ENCODE data around the gene BDKRB1. TPM values are rescaled to one million over a fixed set of nuclear protein-coding genes. Genes with fewer than 3 reads are reported as not detected.

The BDKRB1 gene
- total RNA-seq, 1 donor from 2014 or later = 0.20 TPM

DNA sequence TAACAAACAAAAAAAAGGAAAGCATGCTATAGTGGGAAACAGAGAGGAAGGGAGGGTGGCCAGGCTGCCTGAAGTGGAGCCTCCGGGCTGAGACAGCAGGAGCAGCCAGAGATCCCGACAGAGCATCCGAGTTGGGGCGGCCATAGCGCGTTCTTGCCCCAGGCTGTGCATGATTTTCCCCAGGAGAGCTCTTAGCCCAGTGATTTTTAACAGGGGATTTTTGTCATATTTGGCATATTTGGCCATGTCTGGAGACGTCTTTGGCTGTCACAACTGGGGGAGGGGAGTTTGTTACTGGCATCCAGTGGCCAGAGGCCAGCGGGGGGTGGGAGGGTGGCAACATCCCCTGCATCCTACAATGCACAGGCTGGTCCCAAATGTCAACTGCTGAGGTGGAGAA, 23.6 kb downstream of the BDKRB1 start:
- no peaks in the 10 kb centered on the region for H3K79me2 ChIP-seq (ENCODE audit: insufficient read depth, low read length)
- no peak overlapping the region for H3K4me3 ChIP-seq (ENCODE audit: insufficient read depth, low read depth, low read length)
- TF ChIP-seq, protein P1, sequence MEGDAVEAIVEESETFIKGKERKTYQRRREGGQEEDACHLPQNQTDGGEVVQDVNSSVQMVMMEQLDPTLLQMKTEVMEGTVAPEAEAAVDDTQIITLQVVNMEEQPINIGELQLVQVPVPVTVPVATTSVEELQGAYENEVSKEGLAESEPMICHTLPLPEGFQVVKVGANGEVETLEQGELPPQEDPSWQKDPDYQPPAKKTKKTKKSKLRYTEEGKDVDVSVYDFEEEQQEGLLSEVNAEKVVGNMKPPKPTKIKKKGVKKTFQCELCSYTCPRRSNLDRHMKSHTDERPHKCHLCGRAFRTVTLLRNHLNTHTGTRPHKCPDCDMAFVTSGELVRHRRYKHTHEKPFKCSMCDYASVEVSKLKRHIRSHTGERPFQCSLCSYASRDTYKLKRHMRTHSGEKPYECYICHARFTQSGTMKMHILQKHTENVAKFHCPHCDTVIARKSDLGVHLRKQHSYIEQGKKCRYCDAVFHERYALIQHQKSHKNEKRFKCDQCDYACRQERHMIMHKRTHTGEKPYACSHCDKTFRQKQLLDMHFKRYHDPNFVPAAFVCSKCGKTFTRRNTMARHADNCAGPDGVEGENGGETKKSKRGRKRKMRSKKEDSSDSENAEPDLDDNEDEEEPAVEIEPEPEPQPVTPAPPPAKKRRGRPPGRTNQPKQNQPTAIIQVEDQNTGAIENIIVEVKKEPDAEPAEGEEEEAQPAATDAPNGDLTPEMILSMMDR (IDR thresholded peaks at IDR 0.05; ENCODE audit: insufficient read depth, low read depth, low read length) = no peak
- TF ChIP-seq EZH2 (IDR thresholded peaks at IDR 0.05; ENCODE audit: insufficient read depth, low read length) = no peak
- no peaks in the 10 kb centered on the region for H3K27me3 ChIP-seq (ENCODE audit: insufficient read depth, low read length)
- no peak for DNase-seq (ENCODE audit: low read depth)
- no peak overlapping the region for H3K4me2 ChIP-seq (ENCODE audit: low read length)
- no peak overlapping the region for H3K9ac ChIP-seq (ENCODE audit: low read length)
- H3K27ac Mint-ChIP-seq (ENCODE audit: unreplicated experiment) = peak overlapping the region; percentile 3
- H3K4me1 ChIP-seq (ENCODE audit: insufficient read depth, low read length) = peaks cover 5% of the 10 kb centered on the region
- FAIRE-seq = no peak
- H3K4me1 Mint-ChIP-seq (ENCODE audit: low read depth, unreplicated experiment) = peaks cover 23% of the 10 kb centered on the region
- H2AFZ ChIP-seq (ENCODE audit: low read depth, low read length) = no peak overlapping the region
- H3K9me3 ChIP-seq (ENCODE audit: insufficient read depth, low read depth, low read length) = peaks cover 4% of the 10 kb centered on the region
- H3K4me3 Mint-ChIP-seq (ENCODE audit: unreplicated experiment) = no peak overlapping the region
- H3K27me3 Mint-ChIP-seq (ENCODE audit: low read depth, unreplicated experiment) = no peaks in the 10 kb centered on the region
- no peak overlapping the region for H3K27ac ChIP-seq (ENCODE audit: low read depth, low read length)
- peaks cover 6% of the 10 kb centered on the region for H3K36me3 Mint-ChIP-seq (ENCODE audit: low read depth, unreplicated experiment)
- peaks cover 4% of the 10 kb centered on the region for H4K20me1 ChIP-seq (ENCODE audit: insufficient read depth, low read length)
- H3K9me3 Mint-ChIP-seq (ENCODE audit: unreplicated experiment) = peaks cover 6% of the 10 kb centered on the region
- no peaks in the 10 kb centered on the region for H3K36me3 ChIP-seq (ENCODE audit: insufficient read depth, low read length)

- DNase-seq (ENCODE audit: low read depth) (no peak), FAIRE-seq (no peak)
- H3K9me3 ChIP-seq (ENCODE audit: insufficient read depth, low read depth, low read length) = peaks cover 4% of the 10 kb centered on the region
- no peaks in the 10 kb centered on the region for H3K27me3 Mint-ChIP-seq (ENCODE audit: low read depth, unreplicated experiment)
- H3K27me3 ChIP-seq (ENCODE audit: insufficient read depth, low read length) = no peaks in the 10 kb centered on the region
- H3K27ac ChIP-seq (ENCODE audit: low read depth, low read length) = no peak overlapping the region
- TF ChIP-seq, protein P1 (IDR thresholded peaks at IDR 0.05; ENCODE audit: insufficient read depth, low read depth, low read length) = no peak
- TF ChIP-seq EZH2 (IDR thresholded peaks at IDR 0.05; ENCODE audit: insufficient read depth, low read length) = no peak
- H3K4me1 ChIP-seq (ENCODE audit: insufficient read depth, low read length) = peaks cover 4% of the 10 kb centered on the region
- H3K4me3 ChIP-seq (ENCODE audit: insufficient read depth, low read depth, low read length) = no peak overlapping the region
- H3K9me3 Mint-ChIP-seq (ENCODE audit: unreplicated experiment) = peaks cover 6% of the 10 kb centered on the region
- H4K20me1 ChIP-seq (ENCODE audit: insufficient read depth, low read length) = peaks cover 4% of the 10 kb centered on the region
- H3K4me1 Mint-ChIP-seq (ENCODE audit: low read depth, unreplicated experiment) = peaks cover 17% of the 10 kb centered on the region
- H3K4me2 ChIP-seq (ENCODE audit: low read length) = no peak overlapping the region
- no peak overlapping the region for H2AFZ ChIP-seq (ENCODE audit: low read depth, low read length)
- H3K4me3 Mint-ChIP-seq (ENCODE audit: unreplicated experiment) = peak overlapping the region; percentile 36
- no peak overlapping the region for H3K9ac ChIP-seq (ENCODE audit: low read length)
- H3K36me3 ChIP-seq (ENCODE audit: insufficient read depth, low read length) = no peaks in the 10 kb centered on the region
- no peaks in the 10 kb centered on the region for H3K79me2 ChIP-seq (ENCODE audit: insufficient read depth, low read length)
- peaks cover 6% of the 10 kb centered on the region for H3K36me3 Mint-ChIP-seq (ENCODE audit: low read depth, unreplicated experiment)
- peak overlapping the region; percentile 30 for H3K27ac Mint-ChIP-seq (ENCODE audit: unreplicated experiment)
Measured at GRCh38 chr14:96280104-96280503, 24.1 kb downstream of the BDKRB1 start.

- Histone ChIP-seq H3K36me3 (ENCODE audit: insufficient read depth, low read length) (no peaks in the 10 kb centered on the region), H3K27me3 (ENCODE audit: insufficient read depth, low read length) (no peaks in the 10 kb centered on the region), H3K9me3 (ENCODE audit: insufficient read depth, low read depth, low read length) (peaks cover 4% of the 10 kb centered on the region), H3K79me2 (ENCODE audit: insufficient read depth, low read length) (no peaks in the 10 kb centered on the region), H2AFZ (ENCODE audit: low read depth, low read length) (no peak overlapping the region), H4K20me1 (ENCODE audit: insufficient read depth, low read length) (peaks cover 4% of the 10 kb centered on the region), H3K4me2 (ENCODE audit: low read length) (no peak overlapping the region), H3K4me3 (ENCODE audit: insufficient read depth, low read depth, low read length) (no peak overlapping the region), H3K9ac (ENCODE audit: low read length) (no peak overlapping the region), H3K27ac (ENCODE audit: low read depth, low read length) (no peak overlapping the region), H3K4me1 (ENCODE audit: insufficient read depth, low read length) (no peaks in the 10 kb centered on the region)
- H3K27ac Mint-ChIP-seq (ENCODE audit: unreplicated experiment) = no peak overlapping the region
- no peaks in the 10 kb centered on the region for H3K27me3 Mint-ChIP-seq (ENCODE audit: low read depth, unreplicated experiment)
- peaks cover 6% of the 10 kb centered on the region for H3K9me3 Mint-ChIP-seq (ENCODE audit: unreplicated experiment)
- peaks cover 9% of the 10 kb centered on the region for H3K36me3 Mint-ChIP-seq (ENCODE audit: low read depth, unreplicated experiment)
- no peak for FAIRE-seq
- H3K4me3 Mint-ChIP-seq (ENCODE audit: unreplicated experiment) = no peak overlapping the region
- DNase-seq (ENCODE audit: low read depth) = no peak
- H3K4me1 Mint-ChIP-seq (ENCODE audit: low read depth, unreplicated experiment) = peaks cover 12% of the 10 kb centered on the region
- TF ChIP-seq EZH2 (IDR thresholded peaks at IDR 0.05; ENCODE audit: insufficient read depth, low read length) = no peak
- TF ChIP-seq, protein P1 (IDR thresholded peaks at IDR 0.05; ENCODE audit: insufficient read depth, low read depth, low read length) = no peak
Measured at GRCh38 chr14:96281486-96281885, 25.5 kb downstream of the BDKRB1 start.
